ENCODE measurements around the gene ITGB5. TPM values are rescaled to one million over a fixed set of nuclear protein-coding genes. Genes with fewer than 3 reads are reported as not detected.

ITGB5 gene
- total RNA-seq, 1 experiment from 2014 or later = 77.8 TPM

DNA sequence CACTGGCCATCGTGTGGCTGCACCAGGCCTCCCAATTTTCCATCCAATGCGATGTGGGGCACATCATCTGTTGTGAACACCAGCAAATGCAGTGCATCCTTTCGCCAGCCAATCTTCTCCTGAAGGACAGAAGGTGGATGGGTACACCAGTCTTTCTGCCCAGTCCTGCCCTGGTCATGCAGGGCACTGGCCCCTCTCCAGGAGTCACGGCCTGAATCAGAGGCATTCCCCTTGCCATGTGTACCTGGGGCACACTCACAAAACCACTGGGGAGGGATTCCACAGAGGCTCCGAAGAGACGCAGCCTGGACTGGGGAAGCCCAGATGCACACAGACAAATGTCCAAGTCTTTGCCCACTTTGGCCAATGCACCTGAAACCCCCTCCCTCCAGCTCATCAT is 65.8 kb downstream of the ITGB5 start:
- Histone ChIP-seq H2AFZ (ENCODE audit: low read depth, low read length, poor library complexity, severe bottlenecking) (no peak overlapping the region), H3K27me3 (ENCODE audit: insufficient read depth, low read length) (no peaks in the 10 kb centered on the region), H3K4me3 (replicated peaks in 1 of 2; ENCODE audit: low read depth in 1 of 2, low read length in 2 of 2) (no peak overlapping the region), H3K27ac (ENCODE audit: low read depth, low read length) (no peak overlapping the region), H3K4me2 (ENCODE audit: low read length) (no peak overlapping the region), H4K20me1 (ENCODE audit: insufficient read depth) (no peaks in the 10 kb centered on the region), H3K9me3 (ENCODE audit: control insufficient read depth in 1 of 2, insufficient read depth in 1 of 2, low read depth in 1 of 2, low read length in 2 of 2) (no peaks in the 10 kb centered on the region), H3K79me2 (ENCODE audit: insufficient read depth, low read length) (no peaks in the 10 kb centered on the region), H3K36me3 (ENCODE audit: control insufficient read depth in 1 of 2, insufficient read depth in 2 of 2, low read length in 2 of 2) (0 out of 4 replicates have a peak, but pooled peaks cover 0 to 3% of the 10 kb centered on the region in 2 experiments), H3K9ac (ENCODE audit: low read length) (no peak overlapping the region), H3K4me1 (ENCODE audit: control insufficient read depth in 1 of 2, insufficient read depth in 2 of 2, low read length in 2 of 2) (peaks cover 6 to 10% of the 10 kb centered on the region in 2 experiments; a peak in 3 of 4 replicates), H3K9me2 (ENCODE audit: insufficient read depth) (no peaks in the 10 kb centered on the region)
- ChIA-PET CTCF (no interaction called here), POLR2A (no interaction called here), RAD21 (ENCODE audit: low non-redundant PET in 1 of 2, low total read pairs in 2 of 2, uncharacterized antibody in 2 of 2, unreplicated experiment in 2 of 2) (no interaction called here)
- no TSS peak for BruUV-seq (replicated peaks)
- intact Hi-C loops (cut with micrococcal nuclease) = no loop called here
- DNase-seq (ENCODE audit: low read depth, low spot score) = no peak
- ATAC-seq = no peak
- no peak for TF ChIP-seq MAX (IDR thresholded peaks at IDR 0.05)
- no peak for TF ChIP-seq RAD21 (IDR thresholded peaks at IDR 0.05; ENCODE audit: low read depth)
- TF ChIP-seq POLR2A (IDR thresholded peaks at IDR 0.05; ENCODE audit: borderline replicate concordance, extremely low read depth, insufficient read depth, insufficient read length) = no peak

DNA sequence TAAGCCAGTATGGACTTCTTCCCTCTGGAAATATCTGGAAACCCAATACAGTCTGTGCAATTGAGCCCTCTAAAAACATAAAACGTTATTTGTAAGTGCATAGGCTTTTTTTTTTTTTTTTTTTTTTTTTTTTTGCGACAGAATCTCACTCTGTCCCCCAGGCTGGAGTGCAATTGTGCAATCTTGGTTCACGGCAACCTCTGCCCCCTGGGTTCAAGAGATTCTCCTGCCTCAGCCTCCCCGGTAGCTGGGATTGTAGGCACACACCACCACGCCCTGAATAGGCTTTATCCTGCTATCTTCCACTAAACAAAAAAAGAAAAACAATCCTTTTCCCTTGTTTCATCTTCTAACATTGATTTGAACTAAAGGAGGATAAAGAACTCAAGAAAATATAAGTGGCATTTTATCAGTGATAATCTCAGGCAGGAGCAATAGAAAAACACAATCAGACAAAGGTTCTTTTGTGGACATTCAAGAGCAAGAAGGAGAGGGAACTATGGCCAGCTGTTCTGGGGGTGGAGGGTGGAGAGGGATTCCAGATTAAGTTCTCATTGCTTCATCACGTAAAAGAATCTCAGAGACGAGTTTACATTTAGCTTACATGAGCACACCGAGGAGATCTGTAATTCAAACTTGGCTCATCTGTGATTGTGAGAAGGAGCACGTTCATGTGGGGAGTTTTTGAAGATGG is 68.6 kb downstream of the ITGB5 start:
- intact Hi-C loops (cut with micrococcal nuclease) = no loop called here
- H3K9me2 ChIP-seq (ENCODE audit: insufficient read depth) = no peaks in the 10 kb centered on the region
- no peak for TF ChIP-seq MAX (IDR thresholded peaks at IDR 0.05)
- no peak for TF ChIP-seq CEBPB (IDR thresholded peaks at IDR 0.05; ENCODE audit: low read depth)
- no peak for TF ChIP-seq FOSL1 (IDR thresholded peaks at IDR 0.05; ENCODE audit: low read depth)
- no peak for TF ChIP-seq EZH2 (IDR thresholded peaks at IDR 0.05)
- no peak for TF ChIP-seq JUND (IDR thresholded peaks at IDR 0.05)
- TF ChIP-seq SIN3A (IDR thresholded peaks at IDR 0.05; ENCODE audit: low read depth) = no peak
- peaks cover 0 to 3% of the 10 kb centered on the region in 2 experiments; a peak in 1 of 4 replicates for H3K36me3 ChIP-seq (ENCODE audit: control insufficient read depth in 1 of 2, insufficient read depth in 2 of 2, low read length in 2 of 2)
- H3K4me2 ChIP-seq (ENCODE audit: low read length) = no peak overlapping the region
- CTCF ChIA-PET = no interaction called here
- H3K27me3 ChIP-seq (ENCODE audit: insufficient read depth, low read length) = no peaks in the 10 kb centered on the region
- DNase-seq (ENCODE audit: low read depth, low spot score) (no peak), ATAC-seq (no peak)
- H3K9ac ChIP-seq (ENCODE audit: low read length) = no peak overlapping the region
- H4K20me1 ChIP-seq (ENCODE audit: insufficient read depth) = no peaks in the 10 kb centered on the region
- RAD21 ChIA-PET (ENCODE audit: low non-redundant PET in 1 of 2, low total read pairs in 2 of 2, uncharacterized antibody in 2 of 2, unreplicated experiment in 2 of 2) = no interaction called here
- no peaks in the 10 kb centered on the region for H3K79me2 ChIP-seq (ENCODE audit: insufficient read depth, low read length)
- BruUV-seq (replicated peaks) = no TSS peak
- H3K4me1 ChIP-seq (ENCODE audit: control insufficient read depth in 1 of 2, insufficient read depth in 2 of 2, low read length in 2 of 2) = peaks cover 7 to 22% of the 10 kb centered on the region in 2 experiments
- no peak overlapping the region for H3K4me3 ChIP-seq (replicated peaks in 1 of 2; ENCODE audit: low read depth in 1 of 2, low read length in 2 of 2)
- H3K27ac ChIP-seq (ENCODE audit: low read depth, low read length) = no peak overlapping the region
- POLR2A ChIA-PET = no interaction called here
- H2AFZ ChIP-seq (ENCODE audit: low read depth, low read length, poor library complexity, severe bottlenecking) = no peak overlapping the region
- H3K9me3 ChIP-seq (ENCODE audit: control insufficient read depth in 1 of 2, insufficient read depth in 1 of 2, low read depth in 1 of 2, low read length in 2 of 2) = no peaks in the 10 kb centered on the region
